Right cardiac atrium (tissue), 5 donors: ENCODE results near the gene PLS1. TPM values are rescaled to one million over a fixed set of nuclear protein-coding genes. Genes with fewer than 3 reads are reported as not detected.
"Not testable (repeated sequence)": the region's sequence is repeated elsewhere in the genome, so short reads cannot be mapped to it uniquely, and the experiment has no call there.

Source experiments
- ATAC-seq, 2 donors: fragments of 200-7000 bp; cut with Tn5 transposase; one replicate each; pipeline versions ENCODE4 v1.8.0 to v1.9.1; 2020; ENCODE audit warnings: moderate library complexity in 2 of 2, mild to moderate bottlenecking in 1 of 2
- DNase-seq, 3 donors: peaks; one replicate each; pipeline ENCODE4 v3.0.0-alpha.2; 2020
- H3K27ac ChIP-seq: one replicate; pipeline ENCODE4 v1.5.1; 2013; ENCODE audit warnings: mild to moderate bottlenecking, low read length, control low read depth, moderate library complexity
- H3K27me3 ChIP-seq: one replicate; pipeline ENCODE4 v1.6.1; 2013; ENCODE audit not compliant: control insufficient read depth, insufficient read depth
- H3K4me1 ChIP-seq: one replicate; pipeline ENCODE4 v1.6.1; 2013; ENCODE audit warnings: low read length; ENCODE audit not compliant: control insufficient read depth, insufficient read depth
- H3K4me3 ChIP-seq: one replicate; pipeline ENCODE4 v1.5.1; 2013; ENCODE audit warnings: low read length, control low read depth
- H3K9me3 ChIP-seq: one replicate; pipeline ENCODE4 v1.6.1; 2013; ENCODE audit warnings: low read length; ENCODE audit not compliant: control insufficient read depth
- WGBS: extraction: QIAGEN DNeasy Blood & Tissue Kit; methylation state at CpG from one replicate; pipeline ENCODE4 v1.1.7; 2013; 5-methylcytosine and 5-hydroxymethylcytosine counted together
- intact Hi-C, 4 donors: fragments of 100-400 bp; cut with DNase I; formaldehyde crosslinking; loops; one replicate each; pipeline versions ENCODE4 v1.11.0 to v1.14.0; 2022 to 2023
- polyA plus RNA-seq: library from polyadenylated mRNA; stranded (reverse); fragments of 200-250 nt; gene quantifications from one replicate; pipeline ENCODE4 v1.2.3, GENCODE V29; 2013
- total RNA-seq, 4 donors: library from RNA; stranded (reverse); fragmentation: NEBNext Ultra II Directional; extraction: Animal tissue kit (Norgen Biotek cat#: 25700); gene quantifications; one replicate each; pipeline ENCODE4 v1.2.1, GENCODE V29; 2021
- donor health status: healthy with polysubstance abuse.
- donor health status: DM: no; HTN: yes; CAD: no.
- donor health status: DM: no; HTN: no; CAD: no.
- donor health status: DM: no; HTN: yes; CAD: no; lungs with severe emphysema.
- donor health status: DM: yes; HTN: yes; CAD: no.

The PLS1 gene
- total and polyA plus RNA-seq, 5 donors, result 0.66 to 2.4 (median 1.3) TPM

DNA sequence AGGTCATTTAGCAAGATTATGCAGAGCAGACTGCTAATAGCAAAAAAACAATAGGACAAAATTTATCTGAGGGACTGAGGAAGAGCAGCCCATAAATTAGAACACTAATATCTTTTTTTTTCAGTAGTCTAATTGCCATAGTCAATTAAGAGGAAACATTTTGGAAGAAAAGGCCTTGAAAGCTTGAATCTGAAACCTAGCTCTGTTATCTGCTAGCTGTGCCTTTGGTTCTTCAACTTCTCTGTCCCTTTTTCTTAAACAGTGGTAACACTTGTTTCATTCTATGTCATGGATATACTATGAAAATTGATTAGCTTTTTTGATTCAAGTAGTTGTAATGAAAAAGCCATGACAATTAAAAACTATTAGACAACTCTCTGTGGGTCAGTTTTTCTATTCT, 19.4 kb upstream of the PLS1 start:
- no peaks in the 10 kb centered on the region for H3K27me3 ChIP-seq
- intact Hi-C loops, result no loop called here
- no peaks in the 10 kb centered on the region for H3K4me1 ChIP-seq
- DNase-seq (no peak), ATAC-seq (no peak)
- no peak overlapping the region for H3K4me3 ChIP-seq
- no peak overlapping the region for H3K27ac ChIP-seq
- H3K9me3 ChIP-seq, result no peaks in the 10 kb centered on the region

DNA sequence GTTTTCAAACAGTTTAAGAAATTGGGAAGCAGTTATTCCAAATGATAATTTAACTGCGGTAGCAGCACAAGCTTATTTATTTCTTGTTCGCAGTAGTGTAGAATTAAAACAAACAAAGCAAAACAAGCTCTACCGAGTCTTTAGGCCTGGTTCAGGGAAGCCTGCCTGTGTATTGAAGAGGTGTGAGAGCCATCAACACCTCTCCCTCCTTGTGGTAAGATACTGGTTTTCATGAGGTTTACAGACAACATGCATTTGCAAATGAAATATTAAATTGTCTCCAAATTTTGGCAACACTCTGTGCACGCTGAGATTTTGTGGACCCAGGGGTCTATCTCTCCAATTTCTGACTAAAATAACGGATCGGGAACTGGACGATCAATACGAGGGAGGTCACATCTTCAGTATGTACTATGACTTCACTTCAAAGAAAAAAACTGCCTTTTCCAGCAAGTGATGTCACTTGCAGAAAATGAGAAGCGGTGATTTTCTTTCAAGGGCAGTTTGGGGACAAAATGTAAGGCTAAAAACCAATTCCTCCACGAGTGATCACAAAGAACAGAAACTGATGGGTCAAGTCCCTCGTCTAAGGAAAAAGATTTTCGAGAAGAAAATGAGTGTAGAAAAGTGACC, 18.4 kb upstream of the PLS1 start:
- no peak for DNase-seq
- Histone ChIP-seq H3K9me3 (no peaks in the 10 kb centered on the region), H3K27ac (peak overlapping the region; percentile 90), H3K27me3 (no peaks in the 10 kb centered on the region), H3K4me1 (no peaks in the 10 kb centered on the region), H3K4me3 (peak overlapping the region; percentile 92)
- intact Hi-C loops, result no loop called here
- WGBS, result 6% methylated on average over 12 of the region's 12 CpGs
- ATAC-seq, result no peak

DNA sequence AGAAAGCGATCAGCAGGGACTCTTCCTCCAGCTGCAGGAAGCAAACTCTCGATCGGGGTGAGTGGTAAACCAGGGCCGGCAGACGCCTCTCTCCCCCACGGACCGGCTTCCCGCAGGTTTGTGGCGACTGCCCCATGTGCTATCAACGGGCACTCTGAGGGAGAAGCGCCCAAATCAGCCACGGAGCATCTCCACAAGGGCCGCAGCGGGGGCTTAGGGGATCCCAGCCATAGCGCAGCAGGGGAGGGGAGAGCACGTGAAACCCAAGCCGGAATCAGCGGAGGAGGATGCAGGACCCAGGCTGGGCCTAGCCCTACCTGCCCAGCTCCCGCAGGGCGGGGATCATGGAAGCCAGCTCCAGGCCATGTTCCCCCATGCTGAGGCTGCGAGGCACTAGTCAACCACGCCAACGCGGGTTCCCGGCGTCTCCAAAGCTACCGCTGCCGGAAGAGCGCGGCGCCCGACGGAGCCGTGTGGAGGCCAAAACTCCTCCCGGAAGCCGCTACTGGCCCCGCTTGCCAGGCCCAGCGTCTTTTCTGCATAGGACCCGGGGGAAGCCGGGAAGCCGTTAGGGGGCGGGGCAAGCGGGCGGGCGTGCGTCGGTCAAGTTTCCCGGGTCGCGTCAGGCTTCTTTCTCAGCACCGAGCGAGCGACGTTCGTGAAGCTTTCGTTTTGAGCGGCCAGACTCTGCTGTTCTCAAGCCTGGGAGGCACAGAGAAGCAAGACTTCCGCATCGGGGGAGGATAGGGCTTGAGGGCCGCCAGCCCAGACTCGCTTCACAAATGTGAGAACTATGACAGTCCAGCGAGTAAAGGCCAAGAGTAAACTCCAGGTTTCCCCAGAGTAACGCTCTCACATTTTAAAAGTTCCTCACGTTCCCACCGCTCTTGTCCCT, 17.6 kb upstream of the PLS1 start, which contains the start of gene ATR:
TSS of gene ATR (minus strand) at position 405 of the 895 bp plus-strand sequence. CDS start at position 376, 29 bp downstream.
- no peaks in the 10 kb centered on the region for H3K4me1 ChIP-seq
- H3K27ac ChIP-seq, result peak within 1 kb of the TSS; percentile 99
- peak within 1 kb of the TSS; percentile 92 for H3K4me3 ChIP-seq
- ATAC-seq (peak; percentile 99), DNase-seq (peak; percentile 98 to 99 (median 99))
- no peaks in the 10 kb centered on the region for H3K9me3 ChIP-seq
- no peaks in the 10 kb centered on the region for H3K27me3 ChIP-seq
- under 1% methylated on average over 65 of the region's 65 CpGs for WGBS
- intact Hi-C loops, result no loop called here

DNA sequence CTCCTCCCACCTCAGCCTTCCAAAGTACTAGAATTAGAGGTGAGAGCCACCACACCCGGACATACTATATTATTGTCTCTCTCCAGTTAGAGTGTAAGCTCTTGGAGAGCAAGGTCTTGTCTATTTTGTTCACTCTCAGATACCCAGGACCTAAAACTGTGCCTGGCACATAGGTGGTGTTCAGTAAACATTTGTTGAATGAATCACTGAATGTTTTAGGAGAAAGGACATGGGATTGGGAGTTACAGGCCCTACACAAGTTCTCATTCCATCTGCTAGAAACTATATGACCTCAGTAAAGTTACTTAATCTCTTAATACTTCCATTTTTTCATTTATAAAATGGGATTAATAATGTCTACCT, 16.2 kb upstream of the PLS1 start:
- ATAC-seq, result no peak
- WGBS, result 95% methylated on average over 1 of the region's 1 CpG
- no peak overlapping the region for H3K27ac ChIP-seq

DNA sequence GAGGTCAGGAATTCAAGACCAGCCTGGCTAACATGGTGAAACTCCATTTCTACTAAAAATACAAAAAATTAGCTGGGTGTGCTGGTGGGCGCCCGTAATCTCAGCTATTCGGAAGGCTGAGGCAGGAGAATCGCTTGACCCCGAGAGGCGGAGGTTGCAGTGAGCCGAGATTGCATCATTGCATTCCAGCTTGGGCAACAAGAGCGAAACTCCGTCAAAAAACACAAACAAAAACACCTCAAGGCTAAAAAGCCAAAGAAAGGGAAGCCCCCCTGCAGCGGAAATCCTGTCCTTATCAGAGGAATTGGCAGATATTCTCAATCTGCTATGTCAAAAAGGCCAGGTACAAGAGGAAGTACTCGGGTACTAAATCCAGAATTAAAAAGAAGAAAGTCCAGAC, 15.1 kb upstream of the PLS1 start:
- intact Hi-C loops, result loop anchor here in 2 of 4 donors (10.0 kb wide), 2 partner anchors 414 to 434 kb away; no protein-coding TSS in a partner anchor
- not testable (repeated sequence) for H3K4me3 ChIP-seq, H3K4me1 ChIP-seq, H3K27me3 ChIP-seq, H3K27ac ChIP-seq, DNase-seq, H3K9me3 ChIP-seq, ATAC-seq
- WGBS, result 51% methylated on average over 11 of the region's 11 CpGs

More for the DNA sequence above, 16.2 kb upstream of the PLS1 start:
- H3K4me1 ChIP-seq, result no peaks in the 10 kb centered on the region
- intact Hi-C loops, result loop anchor here in 2 of 4 donors (10.0 kb wide), 2 partner anchors 415 to 435 kb away; no protein-coding TSS in a partner anchor
- no peaks in the 10 kb centered on the region for H3K27me3 ChIP-seq
- no peak overlapping the region for H3K4me3 ChIP-seq
- no peak for DNase-seq
- no peaks in the 10 kb centered on the region for H3K9me3 ChIP-seq

DNA sequence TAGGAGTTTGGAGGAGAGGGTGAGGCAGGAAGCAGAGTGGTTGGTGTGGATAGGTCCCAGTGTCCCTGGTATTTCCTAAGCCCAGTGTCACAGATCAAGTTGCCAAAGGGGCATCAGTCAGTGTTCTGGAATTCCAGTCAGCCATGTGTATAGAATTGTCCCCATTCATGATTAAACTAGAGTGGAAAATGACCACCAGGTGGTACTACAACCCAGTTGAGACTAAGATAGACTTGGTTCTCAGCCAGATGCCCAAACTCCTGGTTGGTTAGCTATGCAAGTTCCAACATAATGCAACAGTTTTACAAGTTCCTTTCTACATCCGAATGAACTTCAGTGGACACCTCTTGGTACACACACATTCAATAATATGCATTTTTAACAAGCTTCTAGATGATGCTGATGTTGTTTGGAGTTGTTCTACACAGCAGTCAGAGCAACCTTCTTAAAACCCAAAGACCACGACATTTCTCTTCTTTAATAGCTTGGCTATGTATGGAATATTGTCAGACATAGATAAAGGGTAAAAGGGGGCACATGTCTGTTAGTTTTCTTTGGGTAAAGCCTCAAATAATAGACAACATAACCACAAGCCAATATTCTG, 9.3 kb upstream of the PLS1 start:
- Histone ChIP-seq H3K9me3 (no peaks in the 10 kb centered on the region), H3K27ac (no peak overlapping the region), H3K4me1 (no peaks in the 10 kb centered on the region), H3K27me3 (no peaks in the 10 kb centered on the region), H3K4me3 (no peak overlapping the region)
- no peak for DNase-seq
- intact Hi-C loops, result loop anchor here in 3 of 4 donors (5.0 to 10.0 kb wide), 3 partner anchors 405 to 428 kb away; no protein-coding TSS in a partner anchor
- WGBS, result 34% methylated on average over 2 of the region's 2 CpGs
- ATAC-seq, result peak; percentile 77 to 78

DNA sequence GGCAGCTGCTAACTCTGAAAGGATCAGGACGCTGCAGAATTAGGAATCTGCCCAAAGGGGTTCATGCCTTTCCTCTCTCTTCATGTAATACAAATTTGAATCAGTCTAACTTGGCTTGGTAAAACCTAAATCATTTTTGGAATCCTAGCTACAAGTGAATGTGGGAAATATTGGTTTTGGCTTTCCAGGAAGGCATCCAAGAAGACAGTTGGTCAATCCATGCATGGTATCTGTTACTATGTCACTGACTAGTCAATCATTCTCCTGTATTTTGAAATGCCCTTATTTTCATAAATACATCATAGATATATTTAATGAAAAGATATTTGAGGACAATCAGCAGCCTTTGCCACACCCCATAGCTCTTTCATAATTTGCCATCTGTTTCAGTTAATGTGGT, 7.5 kb upstream of the PLS1 start:
- intact Hi-C loops, result loop anchor here in 3 of 4 donors (5.0 to 10.0 kb wide), 3 partner anchors 404 to 426 kb away; no protein-coding TSS in a partner anchor
- no peaks in the 10 kb centered on the region for H3K27me3 ChIP-seq
- H3K27ac ChIP-seq, result no peak overlapping the region
- ATAC-seq (no peak), DNase-seq (no peak)
- no peaks in the 10 kb centered on the region for H3K4me1 ChIP-seq
- no peaks in the 10 kb centered on the region for H3K9me3 ChIP-seq
- H3K4me3 ChIP-seq, result no peak overlapping the region
- WGBS, result 73% methylated on average over 1 of the region's 1 CpG

DNA sequence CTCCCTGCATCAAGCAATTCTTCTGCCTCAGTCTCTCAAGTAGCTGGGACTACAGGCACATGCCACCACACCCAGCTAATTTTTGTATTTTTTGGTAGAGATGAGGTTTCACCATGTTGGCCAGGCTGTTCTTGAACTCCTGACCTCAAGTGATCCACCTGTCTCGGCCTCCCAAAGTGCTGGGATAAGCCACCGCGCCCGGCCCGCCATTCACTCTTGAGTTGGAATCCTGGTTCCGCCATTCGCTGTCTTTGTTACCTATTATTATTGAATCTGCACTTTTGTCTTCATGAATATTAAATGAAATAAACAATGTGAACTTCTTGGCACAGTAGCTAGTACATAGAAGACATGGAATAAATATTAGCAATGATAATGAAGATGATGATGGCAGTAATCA, 3.9 kb upstream of the PLS1 start:
- not testable (repeated sequence) for H3K4me1 ChIP-seq, H3K4me3 ChIP-seq, H3K9me3 ChIP-seq, H3K27me3 ChIP-seq, H3K27ac ChIP-seq, DNase-seq, ATAC-seq
- WGBS, result 94% methylated on average over 7 of the region's 7 CpGs
- intact Hi-C loops, result loop anchor here in 2 of 4 donors (5.0 to 10.0 kb wide), 2 partner anchors 233 to 400 kb away; no protein-coding TSS in a partner anchor

DNA sequence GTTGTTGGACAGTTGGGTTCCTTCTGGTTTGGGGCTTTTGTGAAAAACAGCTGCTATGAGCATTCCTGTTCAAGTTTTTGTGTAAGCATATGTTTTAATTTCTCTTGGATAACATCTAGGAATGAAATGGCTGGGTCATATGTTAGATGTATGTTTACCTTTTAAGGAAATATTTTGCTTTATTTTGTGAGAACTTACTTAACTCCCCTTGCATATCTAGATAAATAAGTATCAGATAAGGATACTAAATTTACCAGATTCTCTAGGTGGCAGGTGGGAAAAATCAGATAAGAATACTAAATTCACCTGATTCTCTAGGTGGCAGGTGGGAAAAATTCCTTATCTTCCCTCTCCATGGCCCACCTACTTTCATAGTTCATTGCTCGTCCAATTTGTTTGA, 1.1 kb upstream of the PLS1 start:
- 8% methylated on average over 1 of the region's 1 CpG for WGBS
- no peak for ATAC-seq

DNA sequence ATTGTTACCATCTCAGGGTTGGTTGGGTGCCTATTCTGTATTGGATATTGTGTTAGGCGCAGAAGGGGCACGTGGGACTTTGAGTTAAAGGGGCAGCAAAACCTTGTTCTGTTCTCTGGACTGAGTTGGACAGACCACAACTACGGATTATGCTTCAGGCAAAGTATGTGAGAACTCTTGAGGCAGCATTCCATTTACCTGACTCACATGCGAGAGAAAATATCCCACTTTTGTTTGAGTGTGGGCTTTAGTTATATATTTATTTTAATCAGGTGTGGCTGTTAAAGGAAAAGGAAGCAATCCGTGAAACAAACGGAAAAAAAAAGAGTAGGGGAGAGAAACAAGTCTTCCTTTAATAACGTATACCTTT, 627 bp upstream of the PLS1 start:
- Histone ChIP-seq H3K9me3 (no peaks in the 10 kb centered on the region), H3K4me3 (peak overlapping the region; percentile 48), H3K27ac (no peak overlapping the region), H3K4me1 (no peaks in the 10 kb centered on the region), H3K27me3 (no peaks in the 10 kb centered on the region)
- DNase-seq (no peak), ATAC-seq (peak in 1 of 2 donors; percentile 46)
- 17% methylated on average over 7 of the region's 7 CpGs for whole genome bisulfite sequencing
- intact Hi-C loops, result loop anchor here in 1 of 4 donors (10.0 kb wide), 1 partner anchor 229 kb away; no protein-coding TSS in a partner anchor

More for the DNA sequence above, 1.1 kb upstream of the PLS1 start:
- Histone ChIP-seq H3K27ac (no peak overlapping the region), H3K27me3 (no peaks in the 10 kb centered on the region), H3K9me3 (no peaks in the 10 kb centered on the region), H3K4me1 (no peaks in the 10 kb centered on the region), H3K4me3 (peak overlapping the region; percentile 48)
- intact Hi-C loops, result loop anchor here in 1 of 4 donors (10.0 kb wide), 1 partner anchor 230 kb away; no protein-coding TSS in a partner anchor
- DNase-seq, result no peak
